ENCODE data around the gene NPPC.

The NPPC gene

DNA sequence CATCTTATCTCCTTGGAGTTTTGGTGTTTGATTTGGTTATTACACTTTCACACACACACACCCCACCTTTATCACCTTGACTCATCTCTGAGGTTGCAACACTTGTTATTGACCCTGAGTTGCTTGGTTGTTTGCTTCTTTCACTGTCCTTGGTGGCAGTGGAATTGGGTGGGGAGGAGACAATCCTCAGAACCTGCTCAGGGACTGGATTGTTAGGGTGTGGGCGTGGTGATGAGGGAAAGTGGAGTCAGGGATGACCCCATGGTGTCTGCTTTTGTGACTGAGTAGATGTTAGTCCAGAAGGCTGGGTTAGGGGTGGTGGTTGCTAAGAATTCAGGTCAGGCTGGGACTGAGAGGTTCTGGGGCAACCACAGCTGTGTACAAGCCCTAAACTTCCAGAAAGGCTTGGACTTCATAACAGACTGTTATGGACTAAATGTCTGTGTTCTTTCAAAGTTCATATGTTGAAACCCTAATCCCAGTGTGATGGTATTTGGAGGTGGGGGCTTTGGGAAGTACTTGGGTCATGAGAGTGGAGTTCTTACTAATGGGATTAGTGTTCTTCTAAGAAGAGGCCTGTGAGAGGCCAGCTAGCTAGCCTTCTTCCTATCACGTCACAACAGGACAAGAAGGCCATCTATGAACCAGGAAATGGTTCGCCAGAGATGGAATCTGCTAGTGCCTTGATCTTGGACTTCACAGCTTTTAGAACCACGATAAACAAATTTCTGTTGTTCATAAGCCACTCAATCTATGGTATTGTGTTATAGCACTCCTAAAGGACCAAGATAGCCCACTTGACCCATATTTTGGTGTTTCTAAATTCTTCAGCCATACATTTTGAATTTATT, 31.9 kb upstream of the NPPC start:
- no peak overlapping the region for H2AK5ac ChIP-seq (ENCODE audit: low read length)
- H3K79me1 ChIP-seq (ENCODE audit: low read length), result peaks cover 10% of the 10 kb centered on the region
- H2AFZ ChIP-seq (ENCODE audit: insufficient read depth, low read length, poor library complexity), result no peak overlapping the region
- no peak overlapping the region for H3K4ac ChIP-seq (ENCODE audit: low read depth, low read length)
- H3K18ac ChIP-seq (ENCODE audit: low read length), result no peak overlapping the region
- no peaks in the 10 kb centered on the region for H3K27me3 ChIP-seq (ENCODE audit: insufficient read depth, low read length)
- no peak overlapping the region for H3K4me3 ChIP-seq (ENCODE audit: low read depth, low read length)
- H2BK120ac ChIP-seq (ENCODE audit: insufficient read depth, low read length, poor library complexity), result no peak overlapping the region
- DNase-seq, result no peak
- no peaks in the 10 kb centered on the region for H3K36me3 ChIP-seq (ENCODE audit: control insufficient read depth in 1 of 2, insufficient read depth in 2 of 2, low read length in 2 of 2)
- H4K8ac ChIP-seq (ENCODE audit: low read depth, low read length), result no peak overlapping the region
- no peak overlapping the region for H3K14ac ChIP-seq (ENCODE audit: low read length)
- H3K9me3 ChIP-seq (ENCODE audit: insufficient read depth, low read depth, low read length), result no peaks in the 10 kb centered on the region
- no peak overlapping the region for H2BK12ac ChIP-seq (ENCODE audit: low read length)
- no peak overlapping the region for H2BK5ac ChIP-seq (ENCODE audit: low read depth, low read length, poor library complexity)
- H3K23ac ChIP-seq (ENCODE audit: low read length), result no peak overlapping the region
- H3K4me1 ChIP-seq (ENCODE audit: control insufficient read depth in 1 of 2, insufficient read depth in 2 of 2, low read length in 2 of 2), result peaks cover 3 to 6% of the 10 kb centered on the region in 2 experiments
- no peak overlapping the region for H3K9ac ChIP-seq (ENCODE audit: low read length)
- no peak overlapping the region for H3K27ac ChIP-seq (ENCODE audit: low read depth, low read length)
- H4K91ac ChIP-seq (ENCODE audit: low read depth, low read length), result no peak overlapping the region
- H3K4me2 ChIP-seq (ENCODE audit: low read length), result no peak overlapping the region
- no peak overlapping the region for H4K12ac ChIP-seq (ENCODE audit: low read depth, low read length)
- WGBS (ENCODE audit: extremely low coverage, insufficient coverage, insufficient read length), result no CpG with 5 or more reads among the region's 4 CpGs
- H3K79me2 ChIP-seq (ENCODE audit: control insufficient read depth, insufficient read depth, low read length, poor library complexity), result peaks cover 8% of the 10 kb centered on the region

DNA sequence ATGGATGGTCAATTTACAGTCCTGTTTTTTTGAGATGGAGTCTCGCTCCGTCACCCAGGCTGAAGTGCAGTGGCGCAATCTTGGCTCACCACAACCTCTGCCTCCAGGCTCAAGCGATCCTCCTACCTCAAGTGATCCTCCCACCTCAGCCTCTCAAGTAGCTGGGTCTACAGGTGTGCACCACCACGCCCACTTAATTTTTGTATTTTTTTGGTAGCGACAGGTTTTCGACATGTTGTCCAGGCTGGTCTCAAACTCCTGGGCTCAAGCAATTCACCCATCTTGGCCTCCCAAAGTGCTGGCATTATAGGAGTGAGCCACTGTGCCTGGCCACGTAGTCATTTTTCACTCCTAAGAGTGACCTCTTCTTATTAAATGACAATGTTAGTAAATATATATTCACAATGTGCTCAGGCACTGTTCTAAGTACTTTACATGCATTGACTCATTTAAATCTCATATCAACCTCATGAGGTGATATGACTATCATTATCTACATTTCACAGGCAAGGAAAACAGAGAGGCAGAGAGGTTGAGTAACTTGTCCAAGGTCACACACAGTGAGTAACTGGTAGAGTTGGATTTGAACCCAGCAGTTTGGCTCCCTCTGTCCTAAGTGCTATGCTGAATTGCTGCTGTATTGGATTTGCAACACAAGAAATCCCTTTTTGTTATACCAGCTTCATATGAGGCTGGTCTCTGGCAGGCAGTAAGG, 29.7 kb upstream of the NPPC start:
- Histone ChIP-seq H3K9ac (ENCODE audit: low read length) (no peak overlapping the region), H2AFZ (ENCODE audit: insufficient read depth, low read length, poor library complexity) (no peak overlapping the region), H3K23ac (ENCODE audit: low read length) (no peak overlapping the region), H3K27ac (ENCODE audit: low read depth, low read length) (no peak overlapping the region), H3K18ac (ENCODE audit: low read length) (no peak overlapping the region), H3K9me3 (ENCODE audit: insufficient read depth, low read depth, low read length) (no peaks in the 10 kb centered on the region), H3K14ac (ENCODE audit: low read length) (no peak overlapping the region), H4K91ac (ENCODE audit: low read depth, low read length) (no peak overlapping the region), H3K4me3 (ENCODE audit: low read depth, low read length) (no peak overlapping the region), H4K12ac (ENCODE audit: low read depth, low read length) (no peak overlapping the region), H3K4me1 (ENCODE audit: control insufficient read depth in 1 of 2, insufficient read depth in 2 of 2, low read length in 2 of 2) (peaks cover under 1 to 3% of the 10 kb centered on the region in 2 experiments), H2BK5ac (ENCODE audit: low read depth, low read length, poor library complexity) (no peak overlapping the region), H3K4me2 (ENCODE audit: low read length) (no peak overlapping the region), H3K79me2 (ENCODE audit: control insufficient read depth, insufficient read depth, low read length, poor library complexity) (no peaks in the 10 kb centered on the region), H2BK12ac (ENCODE audit: low read length) (no peak overlapping the region), H3K27me3 (ENCODE audit: insufficient read depth, low read length) (no peaks in the 10 kb centered on the region), H3K36me3 (ENCODE audit: control insufficient read depth in 1 of 2, insufficient read depth in 2 of 2, low read length in 2 of 2) (no peaks in the 10 kb centered on the region), H4K8ac (ENCODE audit: low read depth, low read length) (no peak overlapping the region), H2BK120ac (ENCODE audit: insufficient read depth, low read length, poor library complexity) (no peak overlapping the region), H3K4ac (ENCODE audit: low read depth, low read length) (no peak overlapping the region), H2AK5ac (ENCODE audit: low read length) (no peak overlapping the region), H3K79me1 (ENCODE audit: low read length) (no peaks in the 10 kb centered on the region)
- WGBS (ENCODE audit: extremely low coverage, insufficient coverage, insufficient read length), result no CpG with 5 or more reads among the region's 8 CpGs
- no peak for DNase-seq

DNA sequence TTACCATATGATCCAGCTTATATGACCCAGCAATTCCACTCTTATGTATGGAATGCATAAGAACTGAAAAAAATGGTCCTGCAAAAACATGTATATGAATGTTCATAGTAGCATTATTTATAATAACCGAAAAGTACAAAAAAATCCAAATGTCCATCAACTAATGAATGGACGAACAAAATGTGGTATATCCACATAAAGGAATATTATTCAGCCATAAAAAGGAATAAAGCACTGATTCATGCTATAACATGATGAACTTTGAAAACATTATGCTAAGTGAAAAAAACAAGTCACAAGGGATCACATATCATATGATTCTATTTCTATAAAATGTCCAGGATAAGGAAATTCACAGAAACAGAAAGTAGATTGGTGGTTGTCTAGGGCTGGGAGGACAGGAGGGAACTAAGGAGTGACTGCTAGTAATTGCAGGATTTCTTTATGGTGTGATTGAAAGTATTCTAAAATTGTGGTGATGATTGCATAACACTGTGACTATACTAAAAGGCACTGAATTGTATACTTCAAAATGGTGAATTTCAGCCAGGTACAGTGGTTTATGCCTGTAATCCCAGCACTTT, 25.3 kb upstream of the NPPC start:
- H2BK5ac ChIP-seq (ENCODE audit: low read depth, low read length, poor library complexity), result no peak overlapping the region
- no peak overlapping the region for H2AFZ ChIP-seq (ENCODE audit: insufficient read depth, low read length, poor library complexity)
- H3K79me1 ChIP-seq (ENCODE audit: low read length), result no peaks in the 10 kb centered on the region
- H3K27me3 ChIP-seq (ENCODE audit: insufficient read depth, low read length), result no peaks in the 10 kb centered on the region
- H3K4me2 ChIP-seq (ENCODE audit: low read length), result no peak overlapping the region
- no peak overlapping the region for H3K9ac ChIP-seq (ENCODE audit: low read length)
- H2AK5ac ChIP-seq (ENCODE audit: low read length), result no peak overlapping the region
- no peaks in the 10 kb centered on the region for H3K36me3 ChIP-seq (ENCODE audit: control insufficient read depth in 1 of 2, insufficient read depth in 2 of 2, low read length in 2 of 2)
- no peaks in the 10 kb centered on the region for H3K4me1 ChIP-seq (ENCODE audit: control insufficient read depth in 1 of 2, insufficient read depth in 2 of 2, low read length in 2 of 2)
- H4K8ac ChIP-seq (ENCODE audit: low read depth, low read length), result no peak overlapping the region
- H3K79me2 ChIP-seq (ENCODE audit: control insufficient read depth, insufficient read depth, low read length, poor library complexity), result no peaks in the 10 kb centered on the region
- H2BK12ac ChIP-seq (ENCODE audit: low read length), result no peak overlapping the region
- H3K9me3 ChIP-seq (ENCODE audit: insufficient read depth, low read depth, low read length), result no peaks in the 10 kb centered on the region
- H3K14ac ChIP-seq (ENCODE audit: low read length), result no peak overlapping the region
- whole genome bisulfite sequencing (ENCODE audit: extremely low coverage, insufficient coverage, insufficient read length), result no CpG with 5 or more reads among the region's 2 CpGs
- H3K23ac ChIP-seq (ENCODE audit: low read length), result no peak overlapping the region
- H2BK120ac ChIP-seq (ENCODE audit: insufficient read depth, low read length, poor library complexity), result no peak overlapping the region
- no peak overlapping the region for H3K4ac ChIP-seq (ENCODE audit: low read depth, low read length)
- H4K91ac ChIP-seq (ENCODE audit: low read depth, low read length), result no peak overlapping the region
- peak in 1 of 2 donors; percentile 75 for DNase-seq
- H3K18ac ChIP-seq (ENCODE audit: low read length), result no peak overlapping the region
- no peak overlapping the region for H4K12ac ChIP-seq (ENCODE audit: low read depth, low read length)
- no peak overlapping the region for H3K27ac ChIP-seq (ENCODE audit: low read depth, low read length)
- no peak overlapping the region for H3K4me3 ChIP-seq (ENCODE audit: low read depth, low read length)

DNA sequence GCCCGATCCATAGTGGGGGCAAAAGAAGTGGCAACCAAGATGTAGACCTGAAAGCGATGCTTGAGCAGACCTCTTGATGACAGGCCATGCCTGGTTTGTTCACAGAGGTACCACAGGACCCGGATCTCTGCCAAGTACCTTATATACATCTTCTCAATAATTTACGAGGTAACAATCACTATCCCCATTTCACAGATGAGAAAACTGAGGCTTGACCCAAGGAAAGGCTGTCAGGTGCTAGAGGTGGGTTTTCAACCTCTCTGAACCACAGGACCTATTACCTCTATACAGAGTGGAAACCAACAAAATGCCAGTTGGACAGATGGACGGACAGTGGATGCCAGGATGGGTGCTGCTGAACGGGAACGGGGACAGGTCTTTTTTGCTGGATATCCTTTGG, 21.5 kb upstream of the NPPC start:
- H2BK5ac ChIP-seq (ENCODE audit: low read depth, low read length, poor library complexity), result no peak overlapping the region
- H3K79me1 ChIP-seq (ENCODE audit: low read length), result no peaks in the 10 kb centered on the region
- H2BK120ac ChIP-seq (ENCODE audit: insufficient read depth, low read length, poor library complexity), result no peak overlapping the region
- no peak overlapping the region for H4K12ac ChIP-seq (ENCODE audit: low read depth, low read length)
- H3K27me3 ChIP-seq (ENCODE audit: insufficient read depth, low read length), result no peaks in the 10 kb centered on the region
- H3K14ac ChIP-seq (ENCODE audit: low read length), result no peak overlapping the region
- no peak overlapping the region for H3K4ac ChIP-seq (ENCODE audit: low read depth, low read length)
- no peak for DNase-seq
- no peaks in the 10 kb centered on the region for H3K79me2 ChIP-seq (ENCODE audit: control insufficient read depth, insufficient read depth, low read length, poor library complexity)
- H3K36me3 ChIP-seq (ENCODE audit: control insufficient read depth in 1 of 2, insufficient read depth in 2 of 2, low read length in 2 of 2), result no peaks in the 10 kb centered on the region
- H3K18ac ChIP-seq (ENCODE audit: low read length), result no peak overlapping the region
- no peak overlapping the region for H2AK5ac ChIP-seq (ENCODE audit: low read length)
- H2AFZ ChIP-seq (ENCODE audit: insufficient read depth, low read length, poor library complexity), result no peak overlapping the region
- no peak overlapping the region for H3K9ac ChIP-seq (ENCODE audit: low read length)
- H3K4me1 ChIP-seq (ENCODE audit: control insufficient read depth in 1 of 2, insufficient read depth in 2 of 2, low read length in 2 of 2), result no peaks in the 10 kb centered on the region
- H3K4me3 ChIP-seq (ENCODE audit: low read depth, low read length), result no peak overlapping the region
- no peak overlapping the region for H3K4me2 ChIP-seq (ENCODE audit: low read length)
- no peak overlapping the region for H4K91ac ChIP-seq (ENCODE audit: low read depth, low read length)
- H4K8ac ChIP-seq (ENCODE audit: low read depth, low read length), result no peak overlapping the region
- H3K27ac ChIP-seq (ENCODE audit: low read depth, low read length), result no peak overlapping the region
- no CpG with 5 or more reads among the region's 7 CpGs for WGBS (ENCODE audit: extremely low coverage, insufficient coverage, insufficient read length)
- no peak overlapping the region for H2BK12ac ChIP-seq (ENCODE audit: low read length)
- peaks cover 1% of the 10 kb centered on the region for H3K9me3 ChIP-seq (ENCODE audit: insufficient read depth, low read depth, low read length)
- H3K23ac ChIP-seq (ENCODE audit: low read length), result no peak overlapping the region

Measured in trophoblast cell (in vitro differentiated cells and primary cell).